SH-SY5Y (cell line): ENCODE results near the gene UBE4B.

Experiments used
- GATA2 ChIP-seq: IDR thresholded peaks from 2 replicates; pipeline ENCODE4 v1.6.1; 2011; ENCODE audit warnings: mild to moderate bottlenecking, low read depth, low read length
- GATA3 ChIP-seq: IDR thresholded peaks from 2 replicates; pipeline ENCODE4 v1.6.1; 2011; ENCODE audit warnings: low read depth, mild to moderate bottlenecking, low read length, moderate library complexity

Gene UBE4B

DNA sequence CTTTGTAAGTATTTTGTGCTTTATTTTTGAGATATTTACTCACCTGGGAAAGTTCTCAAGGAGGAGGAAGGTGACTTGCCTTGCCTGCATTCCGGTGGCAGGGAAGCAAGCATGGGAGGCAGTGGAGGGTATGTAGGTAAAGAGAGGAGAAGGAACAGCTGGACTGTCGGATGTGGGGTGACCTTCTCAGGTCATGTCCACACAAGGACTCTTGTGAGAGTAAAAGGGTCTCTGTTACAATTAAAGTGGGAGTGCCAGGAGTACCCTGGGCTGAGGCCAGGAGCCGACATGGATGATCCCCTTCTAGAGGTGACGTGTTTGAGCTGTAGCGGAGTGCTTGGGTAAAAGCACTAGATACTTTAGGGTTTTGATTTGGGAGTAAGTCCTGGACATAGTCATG, 25.0 kb downstream of the UBE4B start:
- TF ChIP-seq GATA2 = no peak
- no peak for TF ChIP-seq GATA3

GRCh38 chr1:10059342-10059718, 26.6 kb downstream of the UBE4B start:
- TF ChIP-seq GATA2 = no peak
- no peak for TF ChIP-seq GATA3

- TF ChIP-seq GATA2 (no peak), GATA3 (no peak)
Observed at GRCh38 chr1:10060311-10061100, 27.7 kb downstream of the UBE4B start.

- TF ChIP-seq GATA3 = no peak
- TF ChIP-seq GATA2 = no peak
Observed at GRCh38 chr1:10061276-10061675, 28.5 kb downstream of the UBE4B start.

DNA sequence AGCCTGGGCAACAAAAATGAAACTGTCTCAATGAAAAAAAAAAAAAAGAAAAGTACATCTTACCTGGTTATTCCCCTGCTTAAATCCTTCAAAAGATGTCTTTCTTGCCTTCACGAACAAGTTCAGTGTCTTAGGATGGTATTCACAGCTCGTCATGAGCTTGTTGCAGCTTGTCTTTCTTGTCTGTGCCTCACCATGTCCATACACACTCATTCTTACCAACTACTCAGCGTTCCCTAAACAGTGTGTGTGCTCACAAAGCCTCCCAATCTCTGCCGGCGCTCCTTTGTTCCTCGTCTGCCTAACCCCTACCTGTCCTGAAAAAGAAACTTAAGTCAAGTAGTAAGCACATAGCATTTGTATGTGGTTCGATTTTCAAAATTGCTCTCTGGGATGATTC, 31.1 kb downstream of the UBE4B start:
- TF ChIP-seq GATA2 = no peak
- TF ChIP-seq GATA3 = no peak

DNA sequence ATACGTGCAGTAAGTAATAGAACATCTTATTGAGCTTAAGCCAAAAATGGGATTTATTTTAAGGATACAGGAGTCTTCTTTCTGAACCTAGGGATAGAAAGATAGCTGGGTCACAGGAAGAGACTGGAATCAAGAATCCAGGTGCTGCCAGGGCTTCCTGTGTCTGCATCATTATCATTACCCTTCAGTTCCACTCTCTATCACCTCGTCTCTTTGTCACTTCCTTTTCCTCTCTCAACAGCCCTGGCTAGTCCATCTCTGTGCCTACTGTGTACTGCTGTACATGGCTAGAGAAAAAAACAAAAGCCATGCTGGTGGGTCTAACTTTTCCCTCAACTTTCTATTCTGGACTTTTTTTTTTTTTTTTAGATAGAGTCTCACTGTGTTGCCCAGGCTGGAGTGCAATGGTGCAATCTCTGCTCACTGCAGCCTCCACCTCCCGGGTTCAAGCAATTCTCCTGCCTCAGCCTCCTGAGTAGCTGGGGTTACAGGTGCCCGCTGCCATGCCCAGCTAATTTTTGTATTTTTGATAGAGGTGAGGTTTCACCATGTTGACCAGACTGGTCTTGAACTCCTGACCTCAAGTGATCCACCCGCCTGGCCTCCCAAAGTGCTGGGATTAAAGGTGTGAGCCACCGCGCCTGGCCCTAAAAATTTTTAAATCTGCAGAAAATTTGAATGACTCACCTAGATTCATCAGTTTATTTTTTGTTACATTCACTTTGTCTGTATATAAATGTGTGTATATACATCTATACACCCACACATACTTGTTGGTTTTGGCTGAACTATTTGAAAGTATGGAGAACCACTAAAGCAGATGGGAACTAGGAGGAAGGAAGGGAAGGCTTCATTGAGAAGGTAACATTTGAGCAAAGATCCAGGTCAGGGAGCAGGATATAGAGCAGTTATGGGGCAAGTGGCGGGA, 31.9 kb downstream of the UBE4B start:
- TF ChIP-seq GATA3 (no peak), GATA2 (no peak)

- TF ChIP-seq GATA2 = no peak
Observed at GRCh38 chr1:10065344-10065685, 32.6 kb downstream of the UBE4B start.

DNA sequence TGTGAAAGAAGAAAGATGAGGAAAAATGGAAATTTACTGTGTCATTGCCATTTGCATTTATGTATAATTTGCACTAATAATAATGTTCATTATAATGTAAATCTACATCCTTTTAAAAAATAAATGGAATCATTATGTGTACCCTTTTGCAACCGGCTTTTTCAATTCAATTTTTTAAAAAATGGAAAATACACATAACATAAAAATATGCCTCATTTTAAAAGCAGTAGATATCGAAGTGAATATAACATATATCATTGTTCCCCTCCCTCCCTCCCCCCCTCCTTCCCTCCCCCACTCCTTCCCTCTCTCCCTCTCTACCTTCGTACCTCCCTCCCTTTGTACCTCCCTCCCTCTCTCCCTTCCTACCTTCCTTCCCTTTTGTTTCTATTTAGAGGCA, 33.0 kb downstream of the UBE4B start:
- no peak for TF ChIP-seq GATA3
- TF ChIP-seq GATA2 = no peak

DNA sequence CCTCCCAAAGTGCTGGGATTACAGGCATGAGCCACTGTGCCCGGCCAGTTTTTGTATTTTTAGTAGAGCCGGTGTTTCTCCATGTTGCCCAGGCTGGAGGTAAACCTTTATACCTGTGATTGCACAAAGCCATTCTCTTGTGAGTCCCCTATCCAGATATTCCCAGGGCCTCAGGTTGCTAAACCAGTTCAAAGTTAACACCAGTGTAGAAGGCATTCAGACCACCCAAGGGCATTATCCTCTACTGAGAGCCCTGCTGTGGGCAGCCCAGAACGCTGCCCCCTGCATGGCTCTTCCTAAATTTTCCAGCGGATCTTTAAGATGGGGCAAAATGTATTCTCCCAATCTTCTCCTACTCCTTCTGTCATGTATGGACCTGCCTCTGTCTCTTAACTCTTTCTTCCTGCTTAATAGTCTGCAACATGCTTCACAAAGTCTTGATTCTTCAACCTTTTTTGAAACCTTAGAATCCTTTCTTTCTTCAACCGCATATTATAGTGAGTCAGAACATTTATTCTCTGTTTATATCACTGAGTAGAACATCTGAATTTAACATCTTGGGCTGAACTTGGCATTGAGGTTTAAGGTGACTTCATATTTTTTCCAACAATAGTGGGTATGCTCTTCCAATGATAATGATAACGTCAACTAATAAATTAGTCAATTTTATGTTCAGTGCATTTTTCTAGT, 36.0 kb downstream of the UBE4B start:
- TF ChIP-seq GATA3 = no peak

GRCh38 chr1:10070206-10070605, 37.4 kb downstream of the UBE4B start:
- TF ChIP-seq GATA2 = no peak
- TF ChIP-seq GATA3 = no peak

- TF ChIP-seq GATA3 (no peak), GATA2 (no peak)
Observed at GRCh38 chr1:10071640-10072039, 38.9 kb downstream of the UBE4B start.

GRCh38 chr1:10074059-10074851, 41.5 kb downstream of the UBE4B start:
- no peak for TF ChIP-seq GATA2
- no peak for TF ChIP-seq GATA3

DNA sequence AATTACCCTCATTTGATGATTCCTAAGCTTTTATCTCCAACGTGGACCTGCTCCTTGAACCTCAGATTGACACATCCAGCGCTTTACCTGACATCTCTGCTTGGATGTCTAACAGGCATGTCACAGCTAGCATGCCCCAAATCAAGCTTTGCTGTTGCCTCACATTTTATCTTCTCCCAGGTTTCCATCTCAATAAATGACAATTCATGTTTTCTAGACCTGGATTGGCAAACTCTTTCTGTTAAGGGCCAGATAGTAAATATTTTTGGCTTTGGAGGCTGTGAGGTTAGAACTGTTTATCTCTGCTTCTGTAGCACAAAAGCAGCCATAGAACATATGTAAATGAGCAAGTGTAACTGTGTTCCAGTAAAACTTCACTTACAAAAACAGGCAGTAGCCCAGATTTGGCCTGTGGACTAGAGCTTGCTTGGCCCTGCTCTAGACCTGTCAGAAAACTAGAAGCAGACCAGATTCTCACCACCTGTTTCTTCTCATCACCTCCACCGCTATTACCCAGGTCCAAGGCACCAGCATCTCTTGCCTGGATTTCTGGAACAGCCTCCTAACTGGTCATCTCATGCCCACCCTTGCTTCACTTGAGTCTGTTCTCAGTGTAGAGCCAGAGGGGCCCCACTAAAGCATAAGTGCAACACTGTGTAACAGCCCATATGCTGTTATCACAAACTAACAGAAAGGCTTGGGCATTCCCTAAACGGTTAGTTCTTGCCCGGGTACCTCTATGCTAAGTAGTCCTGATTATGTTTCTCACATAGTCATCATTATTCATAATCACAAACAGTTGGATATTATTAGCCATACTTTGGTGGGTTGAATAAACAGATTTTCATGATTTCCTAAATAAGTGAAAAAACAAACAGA, 42.3 kb downstream of the UBE4B start:
- TF ChIP-seq GATA3 = no peak
